Fibroblast of villous mesenchyme (primary cell): ENCODE data around the gene TOB2. TPM values are rescaled to one million over a fixed set of nuclear protein-coding genes. Genes with fewer than 3 reads are reported as not detected.

Experiments used
- DNase-seq: peaks from one replicate; pipeline ENCODE4 v3.0.0-alpha.2; 2010; ENCODE audit warnings: low read depth
- H3K4me3 ChIP-seq: 2 replicates; pipeline ENCODE4 v1.5.1; 2011; ENCODE audit warnings: low read depth, mild to moderate bottlenecking, low read length
- total RNA-seq: library from RNA; depleted of rRNA; stranded (reverse); fragments of >200 nt; gene quantifications from 2 replicates; pipeline ENCODE4 v1.2.3, GENCODE V29; 2012
- TF ChIP-seq, protein P1 (sequence below): IDR thresholded peaks from 2 replicates; pipeline ENCODE4 v1.5.1; 2012; ENCODE audit warnings: low read depth, mild to moderate bottlenecking, low read length; ENCODE audit not compliant: insufficient read depth

TOB2 gene
- total RNA-seq, 1 donor = 35.4 TPM

DNA sequence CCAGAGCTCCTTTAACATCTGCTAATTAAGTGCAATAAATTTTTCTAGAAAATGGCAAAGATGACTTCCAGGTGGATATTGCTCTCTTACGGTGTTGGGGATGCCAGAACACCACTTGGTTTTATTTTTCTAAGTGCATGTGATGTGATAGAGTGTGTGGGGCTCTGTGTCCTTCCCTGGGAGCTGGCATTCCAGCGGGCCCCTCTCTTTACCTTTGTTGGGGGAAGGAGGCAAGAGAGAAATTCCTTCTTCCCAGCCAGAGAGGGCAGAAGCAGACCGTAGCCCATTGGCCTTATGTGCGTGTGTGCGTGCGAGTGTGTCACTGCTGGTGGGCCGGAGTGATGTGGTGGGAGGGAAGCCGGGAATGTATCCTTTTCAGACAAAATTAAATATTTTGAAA, 47.7 kb downstream of the TOB2 start:
- TF ChIP-seq, protein P1, sequence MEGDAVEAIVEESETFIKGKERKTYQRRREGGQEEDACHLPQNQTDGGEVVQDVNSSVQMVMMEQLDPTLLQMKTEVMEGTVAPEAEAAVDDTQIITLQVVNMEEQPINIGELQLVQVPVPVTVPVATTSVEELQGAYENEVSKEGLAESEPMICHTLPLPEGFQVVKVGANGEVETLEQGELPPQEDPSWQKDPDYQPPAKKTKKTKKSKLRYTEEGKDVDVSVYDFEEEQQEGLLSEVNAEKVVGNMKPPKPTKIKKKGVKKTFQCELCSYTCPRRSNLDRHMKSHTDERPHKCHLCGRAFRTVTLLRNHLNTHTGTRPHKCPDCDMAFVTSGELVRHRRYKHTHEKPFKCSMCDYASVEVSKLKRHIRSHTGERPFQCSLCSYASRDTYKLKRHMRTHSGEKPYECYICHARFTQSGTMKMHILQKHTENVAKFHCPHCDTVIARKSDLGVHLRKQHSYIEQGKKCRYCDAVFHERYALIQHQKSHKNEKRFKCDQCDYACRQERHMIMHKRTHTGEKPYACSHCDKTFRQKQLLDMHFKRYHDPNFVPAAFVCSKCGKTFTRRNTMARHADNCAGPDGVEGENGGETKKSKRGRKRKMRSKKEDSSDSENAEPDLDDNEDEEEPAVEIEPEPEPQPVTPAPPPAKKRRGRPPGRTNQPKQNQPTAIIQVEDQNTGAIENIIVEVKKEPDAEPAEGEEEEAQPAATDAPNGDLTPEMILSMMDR = no peak
- no peak overlapping the region for H3K4me3 ChIP-seq
- DNase-seq = no peak

DNA sequence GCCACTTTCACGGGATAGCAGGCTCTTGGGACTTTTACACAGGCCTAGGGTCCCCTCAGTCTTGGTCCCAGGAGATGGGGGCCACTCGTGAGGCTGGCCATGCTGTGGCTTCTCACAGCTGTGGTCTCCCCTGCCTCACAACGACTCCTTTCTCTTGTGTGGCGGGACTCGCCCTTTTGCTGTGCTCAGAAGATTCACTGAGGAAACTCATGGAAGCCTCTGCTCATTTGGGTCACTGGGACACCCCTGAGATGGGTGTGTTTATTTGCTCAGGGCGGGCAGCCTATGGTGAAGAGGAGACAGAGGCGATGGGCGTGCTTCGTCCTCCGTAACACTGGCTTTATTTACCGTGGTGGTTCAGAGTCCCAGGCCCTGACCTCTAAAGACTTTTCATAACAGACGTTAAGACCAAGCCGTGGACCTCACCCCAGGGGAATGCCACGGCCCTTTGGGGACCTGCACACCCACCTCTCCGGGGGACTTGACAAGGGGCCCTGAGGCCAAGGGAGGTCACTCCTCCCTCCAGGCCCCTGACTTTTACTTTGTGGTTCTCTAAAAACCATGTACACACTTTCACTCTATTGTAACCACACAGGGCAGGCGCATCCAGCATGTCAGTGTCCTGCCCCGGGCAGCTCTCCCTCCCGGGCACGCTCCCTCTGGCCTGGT, 49.3 kb downstream of the TOB2 start:
- TF ChIP-seq, protein P1 = no peak
- no peak for DNase-seq
- no peak overlapping the region for H3K4me3 ChIP-seq

DNA sequence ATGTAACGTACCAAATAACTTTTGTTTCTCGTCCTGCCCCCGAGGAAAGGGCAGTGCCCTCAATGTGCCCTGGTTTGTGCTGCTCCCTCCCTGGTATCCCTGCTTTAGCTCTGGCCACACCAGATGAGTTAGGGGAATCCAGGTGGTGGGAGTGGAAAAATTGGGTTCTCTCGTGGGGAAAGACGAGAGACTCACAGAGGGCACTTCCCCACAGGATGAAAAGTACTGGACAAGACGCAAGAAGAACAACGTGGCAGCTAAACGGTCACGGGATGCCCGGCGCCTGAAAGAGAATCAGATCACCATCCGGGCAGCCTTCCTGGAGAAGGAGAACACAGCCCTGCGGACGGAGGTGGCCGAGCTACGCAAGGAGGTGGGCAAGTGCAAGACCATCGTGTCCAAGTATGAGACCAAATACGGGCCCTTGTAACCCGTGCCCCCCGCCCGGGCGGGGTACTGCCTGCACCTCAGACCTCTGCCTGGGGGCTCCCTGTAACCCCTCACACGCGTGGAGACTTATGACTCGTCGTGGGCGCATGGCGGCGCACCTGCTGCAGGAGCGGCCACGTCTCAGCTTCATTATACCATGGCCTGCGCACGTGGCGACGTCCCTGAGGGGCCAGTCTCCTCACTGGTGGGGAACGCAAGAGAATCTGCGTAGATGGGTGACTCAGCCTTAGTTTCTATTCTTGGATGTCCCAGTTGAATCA, 50.9 kb downstream of the TOB2 start:
- H3K4me3 ChIP-seq = no peak overlapping the region
- no peak for DNase-seq
- TF ChIP-seq, protein P1 = no peak

DNA sequence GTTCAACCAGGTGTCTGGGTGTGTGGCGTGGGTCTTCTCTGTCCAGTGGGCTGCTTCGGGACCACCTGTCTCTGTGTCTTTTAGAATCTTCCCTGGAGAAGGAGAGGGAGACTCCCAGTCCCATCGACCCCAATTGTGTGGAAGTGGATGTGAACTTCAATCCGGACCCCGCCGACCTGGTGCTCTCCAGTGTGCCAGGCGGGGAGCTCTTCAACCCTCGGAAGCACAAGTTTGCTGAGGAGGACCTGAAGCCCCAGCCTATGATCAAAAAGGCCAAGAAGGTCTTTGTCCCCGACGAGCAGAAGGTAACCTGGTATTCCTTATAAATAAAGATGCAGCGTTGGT, 52.6 kb downstream of the TOB2 start:
- TF ChIP-seq, protein P1 = no peak
- no peak for DNase-seq
- H3K4me3 ChIP-seq = no peak overlapping the region

DNA sequence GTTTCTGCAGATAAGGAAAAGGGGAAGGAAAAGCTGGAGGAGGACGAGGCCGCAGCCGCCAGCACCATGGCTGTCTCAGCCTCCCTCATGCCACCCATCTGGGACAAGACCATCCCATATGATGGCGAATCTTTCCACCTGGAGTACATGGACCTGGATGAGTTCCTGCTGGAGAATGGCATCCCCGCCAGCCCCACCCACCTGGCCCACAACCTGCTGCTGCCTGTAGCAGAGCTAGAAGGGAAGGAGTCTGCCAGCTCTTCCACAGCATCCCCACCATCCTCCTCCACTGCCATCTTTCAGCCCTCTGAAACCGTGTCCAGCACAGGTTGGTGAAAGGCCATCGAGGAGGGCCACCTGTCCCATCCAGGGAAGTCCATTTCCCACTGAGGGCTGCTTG, 59.3 kb downstream of the TOB2 start:
- no peak overlapping the region for H3K4me3 ChIP-seq
- DNase-seq = no peak
- TF ChIP-seq, protein P1 = no peak

DNA sequence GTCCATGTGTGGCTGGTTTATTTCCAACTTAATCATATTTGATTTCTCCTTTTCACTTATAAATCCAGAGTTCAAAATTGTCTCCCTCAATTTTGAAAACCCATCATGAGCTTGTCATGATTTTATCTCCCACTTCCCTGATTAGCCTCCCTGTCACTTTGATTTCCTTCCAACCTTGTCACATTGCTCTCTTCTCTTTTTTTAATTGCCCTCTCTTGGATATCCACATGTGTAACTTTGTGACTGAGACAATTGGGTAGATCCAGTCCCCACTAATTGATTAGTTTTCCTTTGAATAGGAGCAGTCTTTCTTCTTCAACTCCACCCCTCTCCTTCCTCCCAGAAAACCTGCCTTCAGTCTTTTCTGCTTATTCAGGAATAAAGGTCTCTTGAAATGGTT, 62.5 kb downstream of the TOB2 start:
- H3K4me3 ChIP-seq = no peak overlapping the region
- TF ChIP-seq, protein P1 = no peak
- DNase-seq = no peak

Other genes starting within 250 kb of the TOB2 start
- 23.2 and 32.0 TPM in 2 replicates for gene L3MBTL2, start 241.5 kb downstream of the TOB2 start, total RNA-seq
- gene CHADL, start 205.9 kb downstream of the TOB2 start, total RNA-seq = 0.43 and 0.64 TPM in 2 replicates
- 60.2 and 95.9 TPM in 2 replicates for gene RANGAP1, start 160.6 kb downstream of the TOB2 start, total RNA-seq
- 68.0 and 80.3 TPM in 2 replicates for gene ZC3H7B, start 145.3 kb downstream of the TOB2 start, total RNA-seq
- gene TEF, start 64.9 kb downstream of the TOB2 start, total RNA-seq = 7.7 and 8.6 TPM in 2 replicates
- gene PHF5A, start 21.9 kb upstream of the TOB2 start, total RNA-seq = 38.0 and 51.0 TPM in 2 replicates
- gene ACO2, start 22.3 kb upstream of the TOB2 start, total RNA-seq = 50.6 and 69.1 TPM in 2 replicates
- gene POLR3H, start 97.7 kb upstream of the TOB2 start, total RNA-seq = 24.8 and 28.1 TPM in 2 replicates
- gene CSDC2, start 114.2 kb upstream of the TOB2 start, total RNA-seq = 1.9 and 2.2 TPM in 2 replicates
- 13.8 and 21.6 TPM in 2 replicates for gene PMM1, start 143.0 kb upstream of the TOB2 start, total RNA-seq
- 23.5 and 27.6 TPM in 2 replicates for gene DESI1, start 174.2 kb upstream of the TOB2 start, total RNA-seq
- 302 and 350 TPM in 2 replicates for gene XRCC6, start 174.5 kb upstream of the TOB2 start, total RNA-seq
- gene SNU13, start 242.1 kb upstream of the TOB2 start, total RNA-seq = 65.4 and 73.8 TPM in 2 replicates